Trophoblast cell (in vitro differentiated cells and primary cell): ENCODE results near the gene NNMT.
A peak's percentile ranks its signal among the peaks of the same experiment; 100 is the strongest.

Experiments used
- DNase-seq, 2 donors: peaks; one replicate each; pipeline ENCODE4 v3.0.0-alpha.2; 2016
- H2AFZ ChIP-seq: 2 replicates; pipeline ENCODE4 v1.6.1; 2013; ENCODE audit warnings: low read length, moderate library complexity, mild to moderate bottlenecking; ENCODE audit not compliant: insufficient read depth, poor library complexity
- H2AK5ac ChIP-seq: 2 replicates; pipeline ENCODE4 v1.6.1; 2013; ENCODE audit warnings: mild to moderate bottlenecking, low read length
- H2BK120ac ChIP-seq: 2 replicates; pipeline ENCODE4 v1.6.1; 2013; ENCODE audit warnings: low read length, mild to moderate bottlenecking, moderate library complexity; ENCODE audit not compliant: insufficient read depth, poor library complexity
- H2BK12ac ChIP-seq: 2 replicates; pipeline ENCODE4 v1.6.1; 2013; ENCODE audit warnings: mild to moderate bottlenecking, low read length, moderate library complexity
- H2BK5ac ChIP-seq: 2 replicates; pipeline ENCODE4 v1.6.1; 2013; ENCODE audit warnings: low read length, low read depth, moderate library complexity, mild to moderate bottlenecking; ENCODE audit not compliant: poor library complexity
- H3K14ac ChIP-seq: 2 replicates; pipeline ENCODE4 v1.6.1; 2013; ENCODE audit warnings: mild to moderate bottlenecking, low read length
- H3K18ac ChIP-seq: 2 replicates; pipeline ENCODE4 v1.6.1; 2013; ENCODE audit warnings: mild to moderate bottlenecking, low read length
- H3K23ac ChIP-seq: 2 replicates; pipeline ENCODE4 v1.6.1; 2013; ENCODE audit warnings: low read length
- H3K27ac ChIP-seq: 2 replicates; pipeline ENCODE4 v1.5.1; 2013; ENCODE audit warnings: low read depth, mild to moderate bottlenecking, inconsistent platforms, low read length, moderate library complexity
- H3K27me3 ChIP-seq: 2 replicates; pipeline ENCODE4 v1.6.1; 2013; ENCODE audit warnings: inconsistent platforms, mild to moderate bottlenecking, low read length, moderate library complexity; ENCODE audit not compliant: insufficient read depth
- H3K36me3 ChIP-seq, 2 experiments: 1 replicate in 1 of 2; 2 replicates in 1 of 2; pipeline ENCODE4 v1.6.1; 2013; ENCODE audit warnings: low read length in 2 of 2, mild to moderate bottlenecking in 2 of 2, moderate library complexity in 1 of 2; ENCODE audit not compliant: insufficient read depth in 2 of 2, control insufficient read depth in 1 of 2
- H3K4ac ChIP-seq: 2 replicates; pipeline ENCODE4 v1.6.1; 2013; ENCODE audit warnings: low read depth, mild to moderate bottlenecking, low read length, moderate library complexity
- H3K4me1 ChIP-seq, 2 experiments: 1 replicate in 1 of 2; 2 replicates in 1 of 2; pipeline ENCODE4 v1.6.1; 2013; ENCODE audit warnings: low read length in 2 of 2, mild to moderate bottlenecking in 2 of 2, moderate library complexity in 1 of 2; ENCODE audit not compliant: insufficient read depth in 2 of 2, control insufficient read depth in 1 of 2
- H3K4me2 ChIP-seq: 2 replicates; pipeline ENCODE4 v1.6.1; 2013; ENCODE audit warnings: inconsistent platforms, mild to moderate bottlenecking, low read length, moderate library complexity
- H3K4me3 ChIP-seq: 2 replicates; pipeline ENCODE4 v1.5.1; 2013; ENCODE audit warnings: mild to moderate bottlenecking, low read depth, low read length, inconsistent platforms
- H3K79me1 ChIP-seq: one replicate; pipeline ENCODE4 v1.6.1; 2013; ENCODE audit warnings: low read length
- H3K79me2 ChIP-seq: 2 replicates; pipeline ENCODE4 v1.6.1; 2013; ENCODE audit warnings: low read length, mild to moderate bottlenecking; ENCODE audit not compliant: control insufficient read depth, insufficient read depth, poor library complexity
- H3K9ac ChIP-seq: 2 replicates; pipeline ENCODE4 v1.6.1; 2013; ENCODE audit warnings: mild to moderate bottlenecking, low read length
- H3K9me3 ChIP-seq: 2 replicates; pipeline ENCODE4 v1.6.1; 2013; ENCODE audit warnings: low read depth, mild to moderate bottlenecking, control low read depth, inconsistent platforms, low read length; ENCODE audit not compliant: insufficient read depth
- H4K12ac ChIP-seq: 2 replicates; pipeline ENCODE4 v1.6.1; 2013; ENCODE audit warnings: low read depth, mild to moderate bottlenecking, low read length, moderate library complexity
- H4K8ac ChIP-seq: 2 replicates; pipeline ENCODE4 v1.6.1; 2013; ENCODE audit warnings: low read depth, mild to moderate bottlenecking, low read length, moderate library complexity
- H4K91ac ChIP-seq: one replicate; pipeline ENCODE4 v1.6.1; 2013; ENCODE audit warnings: low read depth, mild to moderate bottlenecking, low read length, moderate library complexity
- WGBS: extraction: QIAGEN DNeasy Blood & Tissue Kit; methylation state at CpG from one replicate; pipeline ENCODE4 v1.1.7; 2013; ENCODE audit warnings: missing lambda C conversion rate; ENCODE audit not compliant: insufficient read length, insufficient coverage; ENCODE audit errors: extremely low coverage; 5-methylcytosine and 5-hydroxymethylcytosine counted together

NNMT gene

DNA sequence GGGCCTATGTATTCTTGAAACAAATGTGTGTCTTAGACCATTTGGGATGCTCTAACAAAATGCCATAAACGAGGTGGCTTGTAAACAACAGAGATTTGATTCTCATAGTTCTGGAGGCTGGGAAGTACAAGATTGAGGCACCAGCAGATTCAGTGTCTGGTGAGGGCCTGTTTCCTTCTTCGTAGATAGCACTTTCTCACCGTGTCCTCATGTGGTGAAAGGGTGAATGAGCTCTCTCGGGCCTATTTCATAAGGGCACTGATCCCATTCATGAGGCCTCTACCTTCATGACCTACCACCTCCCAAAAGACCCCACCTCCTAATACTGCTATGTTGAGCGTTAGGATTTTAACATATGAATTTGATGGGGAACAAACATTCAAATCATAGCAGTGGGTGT is 6.4 kb upstream of the NNMT start:
- Histone ChIP-seq H2BK5ac (peak overlapping the region; percentile 7), H3K4me1 (peaks cover 10 to 20% of the 10 kb centered on the region in 2 experiments), H3K23ac (no peak overlapping the region), H3K27me3 (no peaks in the 10 kb centered on the region), H3K27ac (no peak overlapping the region), H3K14ac (peak overlapping the region; percentile 33), H2AFZ (no peak overlapping the region), H3K4ac (peak overlapping the region; percentile 42), H3K4me2 (no peak overlapping the region), H4K91ac (peak overlapping the region; percentile 67), H4K8ac (peak overlapping the region; percentile 18), H3K79me2 (peaks cover 4% of the 10 kb centered on the region), H2BK12ac (peak overlapping the region; percentile 5), H3K9ac (no peak overlapping the region), H3K79me1 (peaks cover 28% of the 10 kb centered on the region), H3K18ac (no peak overlapping the region), H2BK120ac (peak overlapping the region; percentile 5), H4K12ac (no peak overlapping the region), H3K9me3 (no peaks in the 10 kb centered on the region), H3K36me3 (no peaks in the 10 kb centered on the region), H2AK5ac (no peak overlapping the region), H3K4me3 (no peak overlapping the region)
- no CpG with 5 or more reads among the region's 5 CpGs for WGBS
- peak in 1 of 2 donors; percentile 7 for DNase-seq

DNA sequence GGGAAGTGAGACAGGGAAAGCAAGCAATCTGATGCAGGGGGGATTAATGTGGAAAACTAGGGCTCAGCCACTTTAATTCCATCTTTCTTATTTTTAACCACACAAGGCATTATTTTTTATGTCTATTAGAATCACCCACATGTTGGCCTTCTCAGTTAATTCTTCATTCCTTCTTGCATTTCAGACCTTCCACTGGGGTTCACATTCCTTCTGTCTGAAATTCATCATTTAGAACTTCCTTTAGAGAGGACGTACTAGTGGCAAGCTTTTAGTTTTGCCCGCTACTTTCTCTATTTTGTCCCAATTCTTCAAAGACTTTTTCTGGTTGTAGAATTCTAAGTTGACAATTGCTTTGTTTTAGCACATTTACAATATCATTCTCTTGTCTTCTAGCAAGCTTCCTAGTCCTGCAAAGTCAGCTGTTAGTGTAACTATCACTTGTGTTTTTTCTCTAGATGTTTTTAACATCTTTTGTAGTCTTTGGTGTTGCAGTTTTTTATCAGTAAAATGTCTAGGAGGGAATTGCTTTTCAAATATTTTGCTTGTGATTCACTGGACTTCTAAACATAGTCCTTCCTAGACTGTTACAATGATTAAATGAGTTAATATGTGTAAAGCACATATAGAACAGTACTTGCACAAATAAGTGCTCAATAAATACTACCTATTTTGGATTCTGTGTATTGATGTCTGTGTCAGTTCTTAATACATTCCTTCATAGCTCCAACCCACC is 5.5 kb upstream of the NNMT start:
- Histone ChIP-seq H3K36me3 (no peaks in the 10 kb centered on the region), H3K4me1 (peaks cover 16 to 17% of the 10 kb centered on the region in 2 experiments), H2BK5ac (no peak overlapping the region), H4K8ac (no peak overlapping the region), H2BK12ac (no peak overlapping the region), H3K23ac (no peak overlapping the region), H3K27ac (peak overlapping the region; percentile 91), H3K14ac (no peak overlapping the region), H2AFZ (no peak overlapping the region), H3K18ac (no peak overlapping the region), H3K9me3 (no peaks in the 10 kb centered on the region), H3K9ac (no peak overlapping the region), H3K27me3 (no peaks in the 10 kb centered on the region), H3K4ac (no peak overlapping the region), H3K79me1 (peaks cover 27% of the 10 kb centered on the region), H4K91ac (no peak overlapping the region), H3K4me2 (no peak overlapping the region), H3K4me3 (no peak overlapping the region), H3K79me2 (peaks cover 5% of the 10 kb centered on the region), H4K12ac (no peak overlapping the region), H2BK120ac (peak overlapping the region; percentile 86), H2AK5ac (no peak overlapping the region)
- peak in 1 of 2 donors; percentile 68 for DNase-seq
- WGBS, result no CpG with 5 or more reads among the region's 2 CpGs

DNA sequence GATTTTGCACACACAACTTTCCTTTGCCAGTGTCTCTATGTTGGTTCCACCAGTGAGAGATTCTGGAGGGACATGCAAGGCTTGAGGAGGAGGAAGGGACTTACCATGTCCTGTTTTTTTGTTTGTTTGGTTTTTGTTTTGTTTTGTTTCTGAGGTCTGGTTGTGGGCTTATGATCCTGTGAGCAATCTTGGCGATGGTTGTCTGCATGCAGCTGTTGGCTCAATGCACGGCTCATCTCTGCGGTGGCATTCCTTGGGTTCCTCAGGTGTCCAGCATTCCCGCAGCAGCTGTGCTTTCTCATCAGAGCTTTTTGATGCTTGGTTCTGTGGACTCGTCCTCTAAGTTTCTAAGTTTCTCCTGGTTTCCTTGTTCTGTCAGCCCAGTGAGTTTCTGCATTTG is 4.8 kb upstream of the NNMT start:
- H3K4me1 ChIP-seq, result peaks cover 18 to 19% of the 10 kb centered on the region in 2 experiments
- H2AK5ac ChIP-seq, result no peak overlapping the region
- no peak overlapping the region for H3K9ac ChIP-seq
- no peak overlapping the region for H3K4me2 ChIP-seq
- H3K4me3 ChIP-seq, result no peak overlapping the region
- H3K18ac ChIP-seq, result no peak overlapping the region
- no peaks in the 10 kb centered on the region for H3K9me3 ChIP-seq
- H4K91ac ChIP-seq, result peak overlapping the region; percentile 81
- H4K8ac ChIP-seq, result peak overlapping the region; percentile 16
- DNase-seq, result peak; percentile 92 to 96
- peak overlapping the region; percentile 11 for H3K14ac ChIP-seq
- H3K79me1 ChIP-seq, result peaks cover 34% of the 10 kb centered on the region
- H3K36me3 ChIP-seq, result no peaks in the 10 kb centered on the region
- no peak overlapping the region for H3K23ac ChIP-seq
- no peak overlapping the region for H3K4ac ChIP-seq
- peaks cover 6% of the 10 kb centered on the region for H3K79me2 ChIP-seq
- H3K27ac ChIP-seq, result peak overlapping the region; percentile 91
- no CpG with 5 or more reads among the region's 5 CpGs for WGBS
- peak overlapping the region; percentile 81 for H2BK5ac ChIP-seq
- peak overlapping the region; percentile 51 for H2BK12ac ChIP-seq
- peak overlapping the region; percentile 52 for H2AFZ ChIP-seq
- H2BK120ac ChIP-seq, result peak overlapping the region; percentile 79
- H3K27me3 ChIP-seq, result no peaks in the 10 kb centered on the region
- no peak overlapping the region for H4K12ac ChIP-seq

DNA sequence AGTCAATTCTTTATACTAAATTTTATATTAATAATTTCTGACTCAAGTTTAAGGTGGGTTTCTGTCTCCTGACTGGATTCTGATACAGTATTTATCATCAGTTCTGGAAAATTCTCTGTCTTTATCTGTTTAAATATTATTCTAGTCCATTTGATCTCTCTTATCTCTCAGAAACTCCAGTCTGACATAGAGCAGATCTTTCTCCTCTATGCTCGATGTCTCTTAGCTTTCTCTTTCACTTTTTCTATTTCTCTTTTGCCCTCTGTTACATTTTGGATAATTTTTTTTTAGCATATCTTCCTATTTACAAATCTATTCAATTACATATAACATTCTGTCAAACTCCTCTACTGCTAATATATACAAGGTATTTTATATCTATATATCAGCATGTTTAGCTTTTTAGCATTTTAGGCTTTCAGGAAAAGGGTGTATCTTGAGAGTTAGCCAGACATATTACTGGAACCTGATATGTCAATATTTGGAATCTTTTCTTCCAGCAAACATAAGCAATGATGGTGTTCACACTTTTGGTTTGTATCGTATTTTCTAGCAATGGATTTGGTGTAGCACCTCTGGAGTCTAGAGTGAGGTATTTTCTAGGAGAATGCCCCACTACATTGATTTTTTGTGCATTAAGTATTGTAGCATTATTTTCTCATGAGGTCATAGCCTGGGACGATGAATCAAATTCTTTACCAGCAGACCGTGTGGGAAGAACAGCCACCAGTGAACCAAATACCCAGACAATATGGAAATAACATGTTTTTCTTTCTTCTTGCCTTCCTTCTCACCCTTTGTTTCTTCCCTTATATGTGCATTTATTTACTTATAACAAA is 4.1 kb upstream of the NNMT start:
- H3K4me1 ChIP-seq, result peaks cover 18 to 19% of the 10 kb centered on the region in 2 experiments
- no peak overlapping the region for H2AFZ ChIP-seq
- no peak overlapping the region for H3K4me3 ChIP-seq
- H3K79me2 ChIP-seq, result peaks cover 6% of the 10 kb centered on the region
- H3K14ac ChIP-seq, result no peak overlapping the region
- no peak overlapping the region for H3K4ac ChIP-seq
- no peak overlapping the region for H3K9ac ChIP-seq
- no peaks in the 10 kb centered on the region for H3K36me3 ChIP-seq
- no CpG with 5 or more reads among the region's 4 CpGs for WGBS
- no peak overlapping the region for H3K4me2 ChIP-seq
- no peak overlapping the region for H2AK5ac ChIP-seq
- peak overlapping the region; percentile 81 for H4K91ac ChIP-seq
- H3K79me1 ChIP-seq, result peaks cover 37% of the 10 kb centered on the region
- peak; percentile 42 to 79 for DNase-seq
- no peak overlapping the region for H3K23ac ChIP-seq
- H3K27me3 ChIP-seq, result no peaks in the 10 kb centered on the region
- H2BK120ac ChIP-seq, result peak overlapping the region; percentile 79
- H3K27ac ChIP-seq, result peak overlapping the region; percentile 91
- no peak overlapping the region for H2BK12ac ChIP-seq
- H2BK5ac ChIP-seq, result peak overlapping the region; percentile 81
- no peak overlapping the region for H4K8ac ChIP-seq
- H4K12ac ChIP-seq, result no peak overlapping the region
- H3K18ac ChIP-seq, result no peak overlapping the region
- H3K9me3 ChIP-seq, result no peaks in the 10 kb centered on the region
